ENCODE data around the gene ELP5.

Gene ELP5

DNA sequence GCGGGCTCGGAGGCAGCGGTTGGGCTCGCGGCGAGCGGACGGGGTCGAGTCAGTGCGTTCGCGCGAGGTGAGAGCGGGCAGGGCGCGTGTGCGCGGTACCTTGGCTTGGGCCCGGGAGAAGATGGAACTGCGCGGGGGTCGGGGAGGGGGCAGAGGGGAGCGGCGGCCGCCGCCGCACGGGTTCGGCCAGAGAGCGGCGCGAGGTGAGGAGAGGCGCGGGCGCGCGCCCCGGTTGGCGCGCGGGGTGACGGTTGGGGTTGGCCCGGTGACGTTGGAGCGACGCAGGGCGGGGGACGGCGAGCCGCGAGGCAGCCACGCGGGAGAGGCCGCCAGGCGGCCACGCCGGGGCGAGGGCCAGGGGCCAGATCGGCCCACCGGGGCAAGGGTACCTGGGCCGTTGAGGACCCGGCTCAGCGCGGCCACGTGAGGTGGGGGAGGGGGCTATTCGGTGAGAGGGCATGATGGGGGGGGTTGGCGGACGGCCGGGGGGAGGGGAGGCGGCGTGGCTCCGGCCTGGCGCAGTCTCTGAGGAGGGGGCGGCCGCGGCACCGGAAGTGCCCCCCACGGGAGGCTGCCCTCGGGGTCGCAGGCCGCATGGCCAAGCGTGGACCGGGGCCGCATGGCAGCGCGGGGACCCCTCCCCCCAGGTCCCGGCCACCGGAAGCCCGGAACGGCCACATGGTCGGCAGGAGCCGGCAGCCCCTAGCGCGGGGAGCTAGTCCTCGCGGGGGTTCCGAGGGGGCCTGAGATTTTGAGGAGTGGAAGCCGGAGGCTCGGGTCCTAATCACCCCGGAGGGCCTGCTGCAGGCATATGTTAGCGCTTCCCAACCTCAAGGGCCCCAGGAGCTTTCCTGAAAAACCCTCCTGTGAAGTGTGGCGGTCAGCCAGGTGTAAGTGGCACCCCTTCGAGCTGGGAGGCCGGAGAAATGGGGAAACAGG, 55.9 kb downstream of the ELP5 start:
- no peak for DNase-seq (ENCODE audit: low spot score)
- Mint-ChIP-seq H3K4me3 (peak overlapping the region; percentile 88), H3K27ac (peak overlapping the region; percentile 97), H3K4me1 (ENCODE audit: low read depth) (peaks cover 34% of the 10 kb centered on the region), H3K27me3 (ENCODE audit: low read depth) (peaks cover 3% of the 10 kb centered on the region), H3K9me3 (no peaks in the 10 kb centered on the region), H3K36me3 (ENCODE audit: low read depth) (peaks cover 45% of the 10 kb centered on the region)

DNA sequence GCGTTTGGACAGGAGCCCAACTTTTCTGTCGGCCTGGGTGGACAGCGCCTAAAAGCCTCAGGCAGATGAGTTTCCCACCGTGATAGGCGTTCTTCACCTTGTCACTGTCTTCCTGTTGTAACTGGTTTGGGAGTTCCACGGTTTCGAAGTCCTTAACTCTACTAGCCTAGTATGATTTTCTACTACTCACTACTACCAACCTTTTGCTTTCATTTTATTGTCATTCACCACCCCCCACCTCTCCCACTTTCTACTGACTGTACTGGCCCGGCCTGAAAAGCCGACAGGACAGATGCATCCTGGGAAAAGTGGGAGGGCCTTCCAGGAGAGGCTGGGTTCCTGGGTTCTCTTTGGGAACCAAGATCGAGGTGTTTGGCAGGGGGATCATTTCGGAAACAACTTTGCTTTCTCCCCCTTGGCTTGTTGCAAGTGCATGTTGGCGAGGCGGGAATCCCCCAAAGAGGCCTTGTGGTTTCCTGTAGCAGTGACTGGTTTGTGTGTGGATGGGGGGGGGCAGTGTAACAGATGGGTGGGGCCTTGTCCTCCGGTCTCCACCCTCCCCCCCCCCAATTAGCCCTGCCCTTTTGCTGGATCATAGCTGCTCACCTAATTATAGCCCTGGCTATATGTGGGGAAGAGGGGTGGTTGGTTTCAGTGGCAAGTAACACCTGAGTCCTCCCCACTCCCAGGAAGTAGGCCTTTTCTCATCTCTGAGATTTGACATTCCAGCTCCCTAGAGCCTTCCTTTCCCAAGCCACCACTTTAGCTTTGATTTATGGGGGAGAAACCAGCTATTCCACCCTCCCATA, 56.8 kb downstream of the ELP5 start:
- Mint-ChIP-seq H3K27ac (peak overlapping the region; percentile 95), H3K36me3 (ENCODE audit: low read depth) (peaks cover 53% of the 10 kb centered on the region), H3K9me3 (no peaks in the 10 kb centered on the region), H3K27me3 (ENCODE audit: low read depth) (peaks cover 3% of the 10 kb centered on the region), H3K4me1 (ENCODE audit: low read depth) (peaks cover 42% of the 10 kb centered on the region), H3K4me3 (peak overlapping the region; percentile 88)
- DNase-seq (ENCODE audit: low spot score) = peak; percentile 82

Measured in T-helper 2 cell treated with Interferon-gamma antibody and Interleukin-4, amounts not matched to agents 5 μg/mL and 100 μg/mL, for 36 hours (primary cell).